Endothelial cell of umbilical vein (primary cell): ENCODE measurements around the gene PPHLN1. TPM values are rescaled to one million over a fixed set of nuclear protein-coding genes. Genes with fewer than 3 reads are reported as not detected.

Source experiments
- BruUV-seq: library from RNA; stranded (reverse); fragments of 400-500 nt; replicated peaks from 2 replicates; lab custom pipeline; 2021; lab: Mats Ljungman, UMichigan
- CTCF ChIA-PET: fragments of 300-600, 350-600 bp; sonication (Branson Sonifier 250); formaldehyde crosslinking; loops from one replicate; lab custom pipeline; 2021; ENCODE audit warnings: antibody characterized with exemption, inconsistent platforms; lab: Charles Lee
- POLR2A ChIA-PET: fragments of 300-600, 350-600 bp; sonication (Branson Sonifier 250); formaldehyde crosslinking; loops from one replicate; lab custom pipeline; 2021; ENCODE audit warnings: antibody characterized with exemption, inconsistent platforms; lab: Charles Lee
- DNase-seq: peaks from one replicate; pipeline ENCODE4 v3.0.0-alpha.2; 2011; ENCODE audit warnings: low read depth, low spot score
- FAIRE-seq: peaks from 2 replicates; lab custom pipeline; 2011; peaks lifted over from hg19 to GRCh38; lab: Jason Lieb, UNC
- H2AFZ ChIP-seq: 2 replicates; pipeline ENCODE4 v1.6.0; 2012; ENCODE audit warnings: low read depth, low read length, control low read depth, inconsistent platforms
- H3K27ac ChIP-seq: 2 replicates; pipeline ENCODE4 v1.5.1; 2011; ENCODE audit warnings: low read depth, mild to moderate bottlenecking, control low read depth, low read length, moderate library complexity; ENCODE audit not compliant: insufficient read depth
- H3K27me3 ChIP-seq, 2 experiments: 2 replicates each; pipeline versions ENCODE4 v1.6.0 to v1.6.1; 2011; ENCODE audit warnings: low read length in 2 of 2, mixed read lengths in 1 of 2; ENCODE audit not compliant: control insufficient read depth in 2 of 2, insufficient read depth in 2 of 2
- H3K36me3 ChIP-seq, 2 experiments: 2 replicates in 1 of 2; 3 replicates in 1 of 2; pipeline ENCODE4 v1.5.1; 2011; ENCODE audit warnings: low read length in 2 of 2, mild to moderate bottlenecking in 1 of 2, moderate library complexity in 1 of 2; ENCODE audit not compliant: control insufficient read depth in 2 of 2, insufficient read depth in 2 of 2; ENCODE audit errors: extremely low read depth in 1 of 2
- H3K4me1 ChIP-seq: 3 replicates; pipeline ENCODE4 v1.5.1; 2011; ENCODE audit warnings: mild to moderate bottlenecking, low read length; ENCODE audit not compliant: control insufficient read depth, insufficient read depth; ENCODE audit errors: extremely low read depth
- H3K4me2 ChIP-seq: 2 replicates; pipeline ENCODE4 v1.6.1; 2011; ENCODE audit warnings: low read length, control low read depth, mixed read lengths; ENCODE audit not compliant: insufficient read depth
- H3K4me3 ChIP-seq, 3 experiments: fragments of 200-600 bp in 1 of 3; sonication (generic), shearing (Covaris generic) in 1 of 3; replicated peaks in 1 of 3; 2 replicates each; pipeline ENCODE4 v1.5.1; 2011 to 2016; ENCODE audit warnings: control low read depth in 3 of 3, low read length in 3 of 3, mild to moderate bottlenecking in 2 of 3, inconsistent platforms in 1 of 3, low read depth in 1 of 3, moderate library complexity in 1 of 3; ENCODE audit not compliant: insufficient read depth in 1 of 3
- H3K79me2 ChIP-seq: 2 replicates; pipeline ENCODE4 v1.6.0; 2012; ENCODE audit warnings: low read length, inconsistent platforms; ENCODE audit not compliant: control insufficient read depth, insufficient read depth
- H3K9ac ChIP-seq: replicated peaks from 2 replicates; pipeline ENCODE3; 2011; ENCODE audit warnings: low read length, control low read depth; ENCODE audit not compliant: insufficient read depth; ENCODE audit errors: extremely low read depth
- H3K9me1 ChIP-seq: replicated peaks from 3 replicates; pipeline ENCODE4 v1.6.0; 2011; ENCODE audit warnings: mild to moderate bottlenecking, low read length; ENCODE audit not compliant: control insufficient read depth, insufficient read depth; ENCODE audit errors: extremely low read depth
- H3K9me3 ChIP-seq: replicated peaks from 2 replicates; pipeline ENCODE4 v1.5.1; 2012; ENCODE audit warnings: low read length, inconsistent platforms; ENCODE audit not compliant: control insufficient read depth, insufficient read depth
- H4K20me1 ChIP-seq: replicated peaks from 2 replicates; pipeline ENCODE3; 2011; ENCODE audit warnings: mild to moderate bottlenecking, low read length; ENCODE audit not compliant: control insufficient read depth, insufficient read depth; ENCODE audit errors: extremely low read depth
- CTCF ChIP-seq, 2 donors: IDR thresholded peaks; 1 replicate in 1 of 2; 2 replicates in 1 of 2; pipeline ENCODE4 v1.5.1; 2011; ENCODE audit warnings: low read length in 2 of 2, mild to moderate bottlenecking in 2 of 2, moderate library complexity in 2 of 2, control low read depth in 1 of 2, inconsistent platforms in 1 of 2, low read depth in 1 of 2; ENCODE audit not compliant: insufficient read depth in 1 of 2; ENCODE audit errors: extremely low read depth in 1 of 2
- FOS ChIP-seq: IDR thresholded peaks from 2 replicates; pipeline ENCODE4 v1.6.1; 2011; ENCODE audit warnings: mild to moderate bottlenecking, low read length, moderate library complexity, borderline replicate concordance; ENCODE audit not compliant: insufficient read depth
- GATA2 ChIP-seq: IDR thresholded peaks from 2 replicates; pipeline ENCODE4 v1.7.0; 2011; ENCODE audit warnings: low read depth, mild to moderate bottlenecking, moderate library complexity, mixed read lengths, low read length; ENCODE audit not compliant: insufficient read length, insufficient read depth
- MAX ChIP-seq: IDR thresholded peaks from 2 replicates; pipeline ENCODE4 v1.6.1; 2011; ENCODE audit not compliant: insufficient read depth, insufficient read length
- POLR2A ChIP-seq: IDR thresholded peaks from 2 replicates; pipeline ENCODE4 v1.6.1; 2012; ENCODE audit warnings: low read depth, mild to moderate bottlenecking, control low read depth, low read length
- dilution Hi-C: fragments of 300-500 bp; cut with MboI; formaldehyde crosslinking; loops from one replicate; pipeline ENCODE4 v1.15.0; 2019; ENCODE audit warnings: low sequenced_read_pairs; ENCODE audit not compliant: extremely low pct_ligation_motif_present
- intact Hi-C: fragments of 100-400 bp; cut with micrococcal nuclease; formaldehyde crosslinking; loops from one replicate; pipeline ENCODE4 v1.10.0; 2022
- polyA plus RNA-seq, 4 experiments: library from polyadenylated mRNA; depleted of rRNA in 3 of 4; stranded (reverse) in 3 of 4; unstranded in 1 of 4; fragments of >200 nt; gene quantifications; 2 replicates each; pipeline versions ENCODE4 v1.2.1 to v1.2.3, GENCODE V29; 2011 to 2012; ENCODE audit warnings: missing spikeins in 1 of 4
- total RNA-seq: library from RNA; stranded (reverse); gene quantifications from 2 replicates; pipeline ENCODE4 v1.2.3, GENCODE V29; 2021

Gene PPHLN1
- total and polyA plus RNA-seq, 2 donors (not counting 3 experiments of a cell fraction or from before 2014, with no cell fraction given), result 23.4 to 62.2 TPM

GRCh38 chr12:42442888-42443287 is 116.9 kb downstream of the PPHLN1 start:
- CTCF ChIA-PET, result no interaction called here
- H3K9me1 ChIP-seq, result no peaks in the 10 kb centered on the region
- dilution Hi-C loops (no loop called here), intact Hi-C loops (no loop called here)
- no peak overlapping the region for H3K27ac ChIP-seq
- H2AFZ ChIP-seq, result no peak overlapping the region
- H4K20me1 ChIP-seq, result no peaks in the 10 kb centered on the region
- no peaks in the 10 kb centered on the region for H3K27me3 ChIP-seq
- no peak for FAIRE-seq
- no peak overlapping the region for H3K9ac ChIP-seq
- BruUV-seq, result no TSS peak
- peaks cover 0 to 5% of the 10 kb centered on the region in 2 experiments for H3K36me3 ChIP-seq
- no peaks in the 10 kb centered on the region for H3K9me3 ChIP-seq
- no peak for DNase-seq
- no peak for TF ChIP-seq MAX
- no peak for TF ChIP-seq POLR2A
- TF ChIP-seq CTCF (IDR thresholded peaks at IDR 0.05; ENCODE audit: extremely low read depth in 1 of 2, insufficient read depth in 1 of 2, low read depth in 1 of 2, low read length in 2 of 2), result no peak
- no peak for TF ChIP-seq GATA2
- TF ChIP-seq FOS, result no peak
- POLR2A ChIA-PET, result interaction anchor here (0.6 kb wide), 1 partner anchor 40 kb away, joined by 3 read pairs; no protein-coding TSS in a partner anchor
- no peak overlapping the region for H3K4me2 ChIP-seq
- H3K79me2 ChIP-seq, result no peaks in the 10 kb centered on the region
- H3K4me3 ChIP-seq, result no peak overlapping the region
- H3K4me1 ChIP-seq, result peaks cover 18% of the 10 kb centered on the region
